HFF-Myc (cell line): ENCODE data around the gene NPHP4.

Experiments used
- DNase-seq: peaks from one replicate; pipeline ENCODE4 v3.0.0-alpha.2; 2011; ENCODE audit warnings: low read depth; ENCODE audit errors: extremely low read depth
- H3K4me3 ChIP-seq: replicated peaks from 2 replicates; pipeline ENCODE4 v1.5.1; 2011; ENCODE audit warnings: low read depth, mild to moderate bottlenecking, control low read depth, low read length
- TF ChIP-seq, protein P1 (sequence below): IDR thresholded peaks from 2 replicates; pipeline ENCODE4 v1.5.1; 2012; ENCODE audit warnings: mild to moderate bottlenecking, low read depth, low read length, control low read depth; ENCODE audit errors: missing control alignments

NPHP4 gene

DNA sequence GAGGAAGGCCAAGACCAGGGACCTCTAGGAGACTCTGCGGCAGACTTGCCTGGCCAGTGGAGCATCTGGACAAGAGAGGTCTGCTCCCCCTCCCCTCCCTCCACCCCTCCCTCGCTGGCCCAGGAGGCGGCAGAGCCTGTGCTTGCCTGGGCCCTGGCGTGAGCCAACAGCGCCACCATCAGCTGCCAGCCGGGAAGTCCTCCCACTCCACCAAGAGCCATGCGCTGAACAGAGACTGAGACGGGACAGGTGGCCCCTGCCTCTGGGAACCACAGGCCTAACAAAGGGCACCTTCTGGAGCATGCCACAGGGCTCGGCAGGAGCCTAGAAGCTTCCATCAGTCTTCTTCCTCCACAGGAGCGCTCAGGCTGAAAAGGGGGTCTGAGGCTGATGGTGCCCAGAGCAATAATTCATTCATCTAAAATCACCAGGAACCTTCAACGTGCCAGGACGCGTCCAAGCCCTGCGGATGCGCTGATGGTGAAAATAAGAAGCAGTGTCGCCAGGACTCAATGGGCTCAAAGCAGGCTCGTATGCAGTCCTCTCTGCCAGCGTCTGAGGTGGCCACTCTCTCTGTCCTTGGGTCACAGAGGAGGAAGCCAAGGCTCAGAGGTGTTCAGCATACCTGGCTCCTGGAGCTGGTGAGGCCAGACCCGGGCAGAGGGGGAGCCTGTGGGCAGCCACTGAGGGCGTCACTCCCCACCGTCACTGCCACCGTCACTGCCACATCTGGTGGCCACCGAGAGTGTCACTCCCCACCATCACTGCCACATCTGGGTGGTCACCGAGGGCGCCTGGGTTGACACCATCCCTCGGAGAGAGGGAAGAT is 161.2 kb downstream of the NPHP4 start:
- DNase-seq, result no peak
- no peak overlapping the region for H3K4me3 ChIP-seq
- TF ChIP-seq, protein P1, sequence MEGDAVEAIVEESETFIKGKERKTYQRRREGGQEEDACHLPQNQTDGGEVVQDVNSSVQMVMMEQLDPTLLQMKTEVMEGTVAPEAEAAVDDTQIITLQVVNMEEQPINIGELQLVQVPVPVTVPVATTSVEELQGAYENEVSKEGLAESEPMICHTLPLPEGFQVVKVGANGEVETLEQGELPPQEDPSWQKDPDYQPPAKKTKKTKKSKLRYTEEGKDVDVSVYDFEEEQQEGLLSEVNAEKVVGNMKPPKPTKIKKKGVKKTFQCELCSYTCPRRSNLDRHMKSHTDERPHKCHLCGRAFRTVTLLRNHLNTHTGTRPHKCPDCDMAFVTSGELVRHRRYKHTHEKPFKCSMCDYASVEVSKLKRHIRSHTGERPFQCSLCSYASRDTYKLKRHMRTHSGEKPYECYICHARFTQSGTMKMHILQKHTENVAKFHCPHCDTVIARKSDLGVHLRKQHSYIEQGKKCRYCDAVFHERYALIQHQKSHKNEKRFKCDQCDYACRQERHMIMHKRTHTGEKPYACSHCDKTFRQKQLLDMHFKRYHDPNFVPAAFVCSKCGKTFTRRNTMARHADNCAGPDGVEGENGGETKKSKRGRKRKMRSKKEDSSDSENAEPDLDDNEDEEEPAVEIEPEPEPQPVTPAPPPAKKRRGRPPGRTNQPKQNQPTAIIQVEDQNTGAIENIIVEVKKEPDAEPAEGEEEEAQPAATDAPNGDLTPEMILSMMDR, result no peak

DNA sequence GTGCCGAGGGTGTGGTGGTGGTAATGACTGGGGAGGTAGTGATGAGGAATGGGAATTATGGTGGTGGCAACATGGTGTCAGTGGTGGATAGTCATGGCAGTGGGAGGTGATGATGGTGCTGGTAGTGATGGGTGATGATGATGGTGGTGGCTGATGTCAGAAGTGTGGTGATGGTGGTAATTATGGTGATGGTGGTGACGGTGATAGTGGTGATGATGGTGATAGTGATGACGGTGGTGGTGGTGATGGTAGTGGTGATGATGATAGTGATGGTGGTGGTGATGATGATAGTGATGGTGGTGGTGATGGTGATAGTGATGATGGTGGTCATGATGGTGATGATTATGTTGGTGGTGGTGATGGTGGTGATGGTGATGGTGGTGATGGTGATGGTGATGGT is 162.8 kb downstream of the NPHP4 start:
- DNase-seq, result no peak
- H3K4me3 ChIP-seq, result no peak overlapping the region
- TF ChIP-seq, protein P1, result no peak

DNA sequence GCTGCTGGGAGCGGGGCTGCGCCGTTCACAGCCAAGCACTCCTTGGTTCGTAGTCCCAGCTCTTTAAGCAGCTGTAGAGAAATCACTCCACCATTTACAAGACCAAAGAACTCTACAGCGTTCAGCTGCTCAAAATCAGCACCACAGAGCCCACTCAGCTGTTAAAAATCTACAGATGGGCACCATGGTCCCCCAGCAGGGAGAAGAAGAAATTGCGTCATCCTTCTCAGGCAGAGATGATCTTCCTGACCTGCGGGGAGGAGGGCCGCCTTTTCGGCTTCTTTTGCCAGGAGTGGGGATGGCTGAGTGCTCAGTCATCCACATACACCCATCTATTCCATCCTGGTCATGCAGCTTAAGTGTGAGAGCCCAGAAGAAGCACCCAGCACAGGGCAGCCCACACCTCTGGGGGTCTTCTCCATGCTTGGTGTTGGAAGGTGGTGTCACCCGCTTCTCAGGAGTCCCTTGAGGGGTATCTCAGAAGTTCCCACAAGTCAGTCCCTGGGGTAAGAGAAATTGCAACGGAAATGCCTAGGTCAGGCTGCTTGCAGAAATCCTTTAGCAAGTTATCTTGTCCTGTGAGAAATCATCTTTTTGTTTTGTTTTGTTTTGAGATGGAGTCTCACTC is 163.8 kb downstream of the NPHP4 start:
- H3K4me3 ChIP-seq, result no peak overlapping the region
- DNase-seq, result no peak
- TF ChIP-seq, protein P1, result no peak

DNA sequence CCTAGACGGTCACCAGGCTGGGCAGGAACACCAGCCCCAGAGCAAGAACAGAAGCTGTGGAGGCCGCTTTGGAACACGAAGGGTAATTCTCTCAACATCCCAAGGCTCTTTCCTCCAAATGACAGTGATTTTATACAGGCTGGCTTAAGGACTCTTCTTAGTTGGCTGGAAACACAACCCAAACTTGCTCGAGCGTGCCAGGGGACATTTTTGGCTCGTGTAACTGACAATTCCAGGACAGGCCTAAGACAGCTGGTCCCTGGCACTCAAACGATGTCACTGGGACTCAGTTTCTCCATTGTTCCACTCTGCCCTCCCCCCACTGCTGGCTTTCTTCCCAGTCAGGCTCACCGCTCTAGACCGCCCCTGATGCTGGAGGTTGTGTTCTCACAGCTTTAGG is 164.7 kb downstream of the NPHP4 start:
- no peak overlapping the region for H3K4me3 ChIP-seq
- DNase-seq, result no peak
- TF ChIP-seq, protein P1, result no peak

DNA sequence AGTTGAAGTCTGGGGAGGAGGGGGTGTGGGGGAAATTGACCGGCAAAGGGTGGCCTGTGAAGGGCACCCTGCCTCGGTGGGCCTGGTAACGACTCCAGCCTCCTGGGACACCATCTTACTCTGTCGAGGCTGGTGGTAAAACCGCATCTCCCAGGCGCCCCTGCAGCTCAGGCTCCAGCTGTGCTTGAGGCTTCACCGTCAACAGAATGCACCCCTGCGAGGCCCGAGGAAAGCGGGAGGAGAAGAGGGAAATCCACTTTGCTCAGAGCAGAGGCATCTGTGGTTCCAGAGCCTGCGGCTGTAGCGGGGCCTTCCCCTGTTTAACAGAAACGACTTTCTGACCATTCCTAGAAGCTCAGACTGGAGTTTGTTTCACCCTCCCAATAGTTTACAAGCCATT is 165.6 kb downstream of the NPHP4 start:
- no peak overlapping the region for H3K4me3 ChIP-seq
- DNase-seq, result no peak
- TF ChIP-seq, protein P1, result no peak

DNA sequence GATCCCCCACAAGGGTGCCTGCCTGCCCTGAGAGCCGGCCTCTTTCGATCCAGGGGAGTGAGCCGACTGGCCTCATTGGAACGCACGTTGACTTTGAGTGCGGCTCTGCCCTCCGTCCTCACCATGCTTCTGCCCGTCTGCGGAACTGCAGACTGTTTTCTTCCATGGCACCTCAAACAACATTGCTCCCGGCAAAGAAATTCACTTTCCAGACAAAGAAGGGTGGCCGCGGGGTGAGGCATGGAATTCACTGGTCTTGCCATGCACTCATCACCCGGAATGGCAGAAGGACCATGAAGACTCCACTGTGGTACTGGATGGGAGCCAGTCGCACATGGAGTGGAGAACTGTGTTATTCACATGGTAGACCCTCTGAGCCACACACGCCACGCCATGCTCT is 169.5 kb downstream of the NPHP4 start:
- TF ChIP-seq, protein P1, result no peak

More for the DNA sequence above, 169.5 kb downstream of the NPHP4 start:
- no peak for DNase-seq
- no peak overlapping the region for H3K4me3 ChIP-seq
